GM18867 (cell line): ENCODE data around the gene SLC22A17.
A peak's percentile ranks its signal among the peaks of the same experiment; 100 is the strongest.

Source experiments
- ATAC-seq: cut with Tn5 transposase; IDR thresholded peaks from one replicate; pipeline ENCODE4 v1.9.1; 2021; ENCODE audit warnings: mild to moderate bottlenecking, moderate library complexity; ENCODE audit not compliant: unreplicated experiment

The SLC22A17 gene

DNA sequence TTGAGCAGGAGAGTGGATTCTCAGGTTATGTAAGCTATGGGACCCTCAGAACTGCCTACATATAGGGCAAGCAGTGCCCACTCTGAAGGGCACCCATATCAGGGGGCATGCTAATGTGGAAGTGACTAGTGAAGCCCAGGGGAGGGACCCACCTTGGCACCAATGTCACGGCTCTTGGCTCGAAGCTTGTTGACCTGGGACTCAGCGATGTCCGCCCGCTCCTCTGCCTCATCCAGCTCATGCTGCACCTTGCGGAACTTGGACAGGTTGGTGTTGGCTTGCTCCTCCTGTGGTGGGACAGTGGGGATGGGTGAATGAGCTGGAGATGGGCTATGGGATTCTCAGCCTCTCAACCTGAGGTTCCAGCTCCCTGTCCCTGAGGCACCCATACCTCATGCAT is 29.6 kb upstream of the SLC22A17 start:
- ATAC-seq, result no peak

DNA sequence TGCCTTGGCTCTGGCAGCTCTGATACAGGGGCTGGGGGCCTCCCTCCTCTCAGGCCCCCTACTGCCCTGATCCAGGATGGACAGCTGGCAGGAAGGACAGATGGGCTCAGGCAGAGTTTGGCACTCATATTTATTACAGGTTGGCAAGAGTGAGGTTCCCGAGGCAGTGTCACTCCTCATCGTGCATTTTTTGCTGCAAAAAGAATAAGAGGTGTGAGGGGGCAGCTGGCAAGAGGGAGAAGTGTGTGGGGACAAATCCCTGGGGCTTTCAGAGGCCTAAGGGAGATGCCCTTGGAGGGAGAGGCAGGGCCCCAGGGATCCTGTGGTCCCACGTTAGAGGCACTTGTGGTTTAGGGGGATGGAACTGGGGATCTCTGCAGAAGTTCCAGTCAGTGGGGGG is 29.2 kb upstream of the SLC22A17 start:
- no peak for ATAC-seq

DNA sequence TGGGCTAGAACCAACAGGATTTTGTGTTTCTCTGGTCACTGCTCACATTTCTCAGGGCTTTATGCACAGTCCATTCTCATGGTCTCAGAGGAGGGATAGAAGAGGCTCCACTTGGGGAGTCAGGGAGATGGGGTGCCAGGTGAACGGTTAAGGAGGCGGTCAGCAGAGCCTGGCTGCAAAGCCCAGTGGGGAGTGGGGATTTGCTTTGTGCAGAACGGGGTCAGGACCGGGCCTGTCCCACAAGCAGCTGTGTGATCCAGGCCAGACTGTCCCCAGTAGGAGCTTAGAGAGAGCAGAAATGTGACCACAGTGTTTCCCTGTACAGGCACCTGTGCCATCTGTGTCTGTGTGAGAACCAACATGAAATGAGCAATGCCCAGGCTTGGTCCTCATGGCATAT is 28.3 kb upstream of the SLC22A17 start:
- no peak for ATAC-seq

DNA sequence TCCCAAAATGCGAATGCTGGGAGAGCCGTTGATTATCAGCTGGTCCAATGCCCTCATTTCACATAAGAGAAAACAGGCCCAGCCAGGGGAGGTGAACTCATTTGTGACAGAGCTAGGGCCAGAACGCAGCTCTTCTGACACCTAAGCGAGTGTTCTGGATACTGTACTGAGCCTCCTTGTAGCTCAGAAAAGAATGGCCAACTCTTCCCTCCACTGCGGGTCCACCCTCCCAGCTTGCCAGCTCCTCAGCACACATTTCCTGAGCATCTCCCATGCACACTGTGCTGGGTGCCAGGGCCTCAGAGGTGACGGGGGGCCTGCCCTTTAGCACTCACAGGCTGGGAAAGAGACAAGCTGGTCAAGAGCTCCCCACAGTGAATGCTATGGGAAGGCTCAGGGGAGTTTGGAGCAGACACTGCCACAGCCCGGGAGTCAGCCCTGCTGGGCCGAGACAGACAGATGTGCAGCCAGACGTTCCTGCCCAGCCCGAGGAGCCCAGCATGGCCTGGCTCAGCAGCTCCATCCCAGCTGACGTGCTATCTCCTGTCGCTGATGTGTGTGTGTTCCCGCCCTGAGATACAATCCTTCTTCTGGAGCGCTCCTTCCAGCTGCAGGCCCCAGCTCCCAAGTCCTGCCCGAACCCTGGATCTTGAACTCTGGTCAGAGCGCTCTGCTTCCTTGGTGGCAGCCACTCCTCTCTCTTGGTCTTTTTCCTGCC is 27.7 kb upstream of the SLC22A17 start:
- no peak for ATAC-seq

DNA sequence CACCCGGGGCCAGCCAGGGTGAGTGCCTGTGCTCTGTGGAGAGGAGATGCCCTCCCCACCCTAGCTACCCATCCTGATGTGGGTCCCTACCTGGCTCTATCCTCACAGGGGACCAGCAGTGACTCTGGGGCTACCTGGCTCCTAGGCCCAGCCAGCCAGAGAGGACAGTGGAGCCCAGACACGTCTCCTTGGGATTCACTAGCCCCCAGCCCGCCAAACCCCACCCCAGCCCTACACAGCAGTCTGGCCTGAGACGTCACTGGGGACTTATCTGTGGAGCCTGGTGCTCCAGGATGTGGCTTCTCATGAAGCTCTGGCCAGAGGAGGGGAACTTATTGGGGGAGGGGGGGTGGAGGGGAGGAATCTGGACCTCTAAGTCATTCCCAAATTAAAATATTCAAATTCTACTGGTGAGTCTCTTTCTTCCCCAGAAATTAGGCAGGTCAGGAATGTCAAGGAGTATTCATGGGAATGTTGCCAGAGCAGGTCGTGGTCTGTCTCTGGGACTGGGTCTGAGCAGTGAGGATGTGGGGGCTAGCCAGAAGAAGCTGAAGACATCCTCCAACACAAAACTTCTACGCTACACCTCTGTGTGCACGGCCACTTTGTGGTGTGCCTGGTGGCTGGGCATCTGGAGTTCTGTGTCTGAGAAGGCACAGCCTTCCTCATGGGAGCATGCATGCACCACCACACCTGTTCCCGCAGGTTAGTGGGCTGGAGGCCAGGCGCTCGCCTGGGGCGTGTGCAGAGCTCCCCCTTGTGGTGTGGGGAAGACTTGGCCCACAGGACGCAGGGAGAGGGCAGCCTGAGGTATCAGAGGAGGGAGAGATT is 26.9 kb upstream of the SLC22A17 start:
- ATAC-seq, result peak; percentile 55

DNA sequence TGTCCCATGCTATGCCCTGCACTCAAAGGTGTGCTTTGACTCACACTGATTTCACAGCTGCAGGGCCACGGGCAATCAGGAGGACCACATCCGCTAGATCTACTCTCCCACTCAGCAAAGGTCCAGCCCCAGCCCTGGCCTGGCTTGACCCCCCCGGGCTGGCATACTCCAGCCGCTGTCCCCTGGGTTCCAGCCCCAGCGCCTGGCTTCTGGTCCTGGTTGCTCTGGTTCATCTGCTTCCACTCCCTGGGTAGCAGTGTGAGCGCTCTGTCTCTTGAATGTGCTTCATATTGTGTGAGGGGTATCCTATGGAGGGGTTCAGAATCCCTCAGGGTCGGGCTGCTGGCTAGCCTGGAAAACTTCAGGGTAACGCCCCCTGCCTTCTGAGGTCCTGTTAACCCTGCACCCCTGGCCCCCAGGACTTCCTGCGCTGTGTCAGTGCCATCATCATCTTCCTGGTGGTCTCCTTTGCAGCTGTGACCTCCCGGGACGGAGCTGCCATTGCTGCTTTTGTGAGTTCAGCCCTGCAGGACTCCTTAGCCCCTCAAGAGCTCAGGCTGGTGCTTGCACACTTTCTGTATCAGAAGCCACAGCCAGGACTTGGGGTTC is 26.0 kb upstream of the SLC22A17 start:
- no peak for ATAC-seq

DNA sequence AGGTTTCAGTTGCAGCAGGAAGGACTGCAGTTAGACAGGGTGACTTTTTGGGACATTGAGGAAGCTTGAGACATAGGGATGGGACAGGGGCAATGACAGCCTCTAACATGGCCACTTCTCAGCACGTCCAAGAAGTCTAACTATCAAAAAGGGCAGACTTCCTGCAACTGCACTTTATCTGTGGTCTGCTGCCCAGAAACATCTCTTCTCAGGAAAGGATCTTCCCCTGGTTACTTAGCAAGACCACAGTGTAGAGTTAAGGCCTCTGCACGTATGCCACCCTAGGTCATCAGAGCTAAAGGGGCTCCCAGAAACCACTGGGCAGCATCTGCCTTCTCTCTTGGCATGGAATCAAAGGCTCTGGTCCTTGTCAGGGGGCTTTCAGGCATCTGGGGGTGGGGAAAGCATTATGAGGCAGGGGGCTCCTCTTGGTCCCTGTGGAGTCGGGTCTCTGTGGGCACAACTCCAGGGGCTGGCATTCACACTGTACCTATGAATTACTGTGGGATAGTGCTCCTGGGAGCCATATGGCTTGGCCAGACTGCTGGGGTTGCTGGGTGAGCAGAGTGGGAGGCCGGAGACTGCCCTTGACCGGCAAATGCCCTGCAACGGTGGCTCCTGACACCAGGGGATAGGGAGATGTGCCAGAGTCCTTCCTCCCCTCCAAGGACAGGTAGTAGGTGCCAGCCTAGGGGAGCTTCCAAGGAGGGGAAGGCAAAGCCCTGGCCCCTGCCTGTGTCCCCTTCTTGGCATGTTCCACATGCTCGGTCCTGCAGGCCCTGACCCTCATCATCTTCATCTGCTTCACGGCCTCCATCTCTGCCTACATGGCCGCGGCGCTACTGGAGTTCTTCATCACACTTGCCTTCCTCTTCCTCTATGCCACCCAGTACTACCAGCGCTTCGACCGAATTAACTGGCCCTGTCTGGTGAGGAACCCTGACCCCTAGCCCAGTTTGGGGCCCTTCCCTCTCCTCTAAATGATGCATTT is 25.2 kb upstream of the SLC22A17 start:
- ATAC-seq, result no peak

DNA sequence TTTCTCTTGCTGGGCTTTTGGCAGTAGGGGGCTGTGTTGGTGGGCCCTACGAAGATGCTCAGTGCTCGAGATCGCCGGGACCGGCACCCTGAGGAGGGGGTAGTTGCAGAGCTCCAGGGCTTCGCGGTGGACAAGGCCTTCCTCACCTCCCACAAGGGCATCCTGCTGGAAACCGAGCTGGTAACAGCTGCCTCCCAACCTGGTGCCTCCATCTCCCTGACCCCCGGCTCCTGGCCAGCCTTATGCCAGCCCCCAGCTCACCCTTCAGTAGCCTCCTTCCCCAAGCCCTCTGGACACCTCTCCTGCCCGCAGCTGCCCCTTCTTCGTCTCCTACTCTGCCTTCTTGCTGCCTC is 24.5 kb upstream of the SLC22A17 start:
- ATAC-seq, result no peak

DNA sequence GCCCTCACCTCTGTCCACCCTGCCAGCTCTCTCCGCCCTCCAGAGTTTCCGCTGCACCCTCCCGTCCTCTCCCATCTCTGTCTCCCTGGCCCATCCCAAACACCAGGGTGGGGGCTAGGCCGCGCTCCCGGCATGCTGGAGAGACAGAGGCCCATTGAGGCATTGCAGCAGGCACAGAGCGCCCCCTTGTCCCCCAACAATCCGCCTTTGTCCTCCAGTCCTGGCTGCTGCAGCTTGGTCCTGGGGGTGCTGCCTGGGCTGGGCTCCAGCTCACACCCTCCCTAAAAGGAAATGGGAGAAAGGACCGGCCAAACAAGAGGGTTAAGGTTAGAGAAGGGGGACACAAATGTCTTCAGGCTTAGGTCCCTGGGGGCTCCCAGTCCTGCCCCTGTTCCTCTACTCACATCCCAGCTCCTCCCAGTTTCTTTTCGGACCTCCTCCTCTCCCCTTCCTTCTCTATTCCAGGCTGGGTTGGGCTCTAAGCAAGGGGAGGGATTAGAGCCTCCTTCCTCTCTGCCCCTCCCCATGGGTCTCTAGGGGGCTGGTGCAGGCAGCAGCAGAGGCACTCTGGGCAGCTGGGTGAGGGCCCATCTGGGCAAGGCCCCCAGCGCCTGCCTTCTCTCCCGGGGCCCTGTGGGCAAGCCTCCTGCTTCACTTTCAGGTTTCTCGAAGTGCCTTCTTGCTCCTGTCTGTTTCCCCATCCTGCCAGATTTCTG is 24.0 kb upstream of the SLC22A17 start, which contains the start of gene CMTM5:
CMTM5 (plus strand) TSS at position 565 of the 716 bp plus-strand sequence. CDS start 206 bp downstream, outside the sequence.
- no peak for ATAC-seq

DNA sequence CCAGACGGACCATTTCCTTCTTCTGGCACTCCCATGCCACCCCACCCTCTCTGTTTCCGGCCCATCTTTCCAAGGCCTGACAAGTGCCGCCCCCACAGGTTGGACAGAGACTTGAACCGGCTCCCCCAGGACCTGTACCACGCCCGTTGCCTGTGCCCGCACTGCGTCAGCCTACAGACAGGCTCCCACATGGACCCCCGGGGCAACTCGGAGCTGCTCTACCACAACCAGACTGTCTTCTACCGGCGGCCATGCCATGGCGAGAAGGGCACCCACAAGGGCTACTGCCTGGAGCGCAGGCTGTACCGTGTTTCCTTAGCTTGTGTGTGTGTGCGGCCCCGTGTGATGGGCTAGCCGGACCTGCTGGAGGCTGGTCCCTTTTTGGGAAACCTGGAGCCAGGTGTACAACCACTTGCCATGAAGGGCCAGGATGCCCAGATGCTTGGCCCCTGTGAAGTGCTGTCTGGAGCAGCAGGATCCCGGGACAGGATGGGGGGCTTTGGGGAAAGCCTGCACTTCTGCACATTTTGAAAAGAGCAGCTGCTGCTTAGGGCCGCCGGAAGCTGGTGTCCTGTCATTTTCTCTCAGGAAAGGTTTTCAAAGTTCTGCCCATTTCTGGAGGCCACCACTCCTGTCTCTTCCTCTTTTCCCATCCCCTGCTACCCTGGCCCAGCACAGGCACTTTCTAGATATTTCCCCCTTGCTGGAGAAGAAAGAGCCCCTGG is 23.0 kb upstream of the SLC22A17 start:
- ATAC-seq, result no peak

DNA sequence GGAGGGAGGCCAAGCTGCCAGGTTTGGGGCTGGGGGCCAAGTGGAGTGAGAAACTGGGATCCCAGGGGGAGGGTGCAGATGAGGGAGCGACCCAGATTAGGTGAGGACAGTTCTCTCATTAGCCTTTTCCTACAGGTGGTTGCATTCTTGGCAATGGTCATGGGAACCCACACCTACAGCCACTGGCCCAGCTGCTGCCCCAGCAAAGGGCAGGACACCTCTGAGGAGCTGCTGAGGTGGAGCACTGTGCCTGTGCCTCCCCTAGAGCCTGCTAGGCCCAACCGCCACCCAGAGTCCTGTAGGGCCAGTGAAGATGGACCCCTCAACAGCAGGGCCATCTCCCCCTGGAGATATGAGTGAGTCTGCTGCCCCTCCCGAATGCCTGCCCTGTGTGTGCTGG is 20.4 kb upstream of the SLC22A17 start:
- ATAC-seq, result no peak

DNA sequence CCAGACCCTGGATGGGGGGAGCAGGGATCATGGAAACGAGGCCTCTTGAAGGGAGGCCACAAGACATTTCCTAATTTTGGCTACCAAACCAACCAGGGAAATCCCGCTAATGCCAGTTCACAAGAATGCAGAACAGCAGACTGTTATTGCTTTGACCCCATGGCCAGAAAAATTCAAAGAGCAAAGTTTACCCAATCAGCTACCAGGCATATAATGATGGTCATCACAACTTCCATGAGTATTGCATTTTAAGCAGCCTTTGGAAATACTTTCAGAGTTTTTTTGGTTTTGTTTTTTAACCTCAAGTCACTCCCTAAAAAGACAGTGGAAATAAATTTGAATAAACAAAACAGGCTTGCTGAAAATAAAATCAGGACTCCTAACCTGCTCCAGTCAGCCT is 19.8 kb upstream of the SLC22A17 start, which contains the start of gene IL25:
IL25 (plus strand) TSS at position 301 of the 400 bp plus-strand sequence.
- no peak for ATAC-seq

DNA sequence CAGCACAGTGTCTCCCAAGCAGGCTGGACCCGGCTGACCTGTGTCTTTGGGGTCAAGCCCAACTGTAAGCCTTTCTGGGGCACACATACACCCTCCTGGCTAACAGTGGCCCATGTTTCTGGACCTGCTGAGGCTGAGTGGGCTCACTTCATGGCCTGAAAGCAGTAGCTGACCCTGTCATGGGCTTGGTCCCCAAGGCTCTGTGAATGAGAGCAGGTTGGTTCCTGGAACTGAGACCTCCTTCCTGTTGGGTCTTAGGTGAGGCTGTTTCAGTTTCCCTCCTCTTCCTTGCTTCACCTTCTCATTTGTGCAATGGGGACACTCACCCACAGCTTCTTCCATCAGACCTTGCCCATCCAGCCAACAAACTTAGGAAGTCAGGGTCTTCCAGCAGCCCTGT is 19.2 kb upstream of the SLC22A17 start:
- no peak for ATAC-seq

DNA sequence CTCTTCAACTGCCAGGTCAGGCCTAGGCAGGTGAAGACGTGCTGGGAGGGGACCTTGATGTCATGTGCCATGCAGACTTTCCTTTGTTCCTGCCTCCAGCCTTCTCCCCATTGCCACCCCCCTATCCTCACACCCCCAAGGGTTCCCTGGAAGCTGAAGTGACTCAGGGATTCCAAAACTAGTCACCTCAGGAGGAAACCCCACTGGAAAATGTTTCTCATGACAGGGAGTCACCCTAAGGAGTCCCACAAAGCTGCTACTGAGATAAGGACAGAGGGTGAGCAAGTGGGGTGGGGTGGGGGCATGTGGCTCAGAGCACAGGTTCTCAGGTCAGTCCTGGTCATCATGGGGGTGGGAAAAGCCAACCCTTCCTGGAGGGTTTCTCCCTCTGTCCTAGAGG is 17.5 kb upstream of the SLC22A17 start:
- no peak for ATAC-seq

DNA sequence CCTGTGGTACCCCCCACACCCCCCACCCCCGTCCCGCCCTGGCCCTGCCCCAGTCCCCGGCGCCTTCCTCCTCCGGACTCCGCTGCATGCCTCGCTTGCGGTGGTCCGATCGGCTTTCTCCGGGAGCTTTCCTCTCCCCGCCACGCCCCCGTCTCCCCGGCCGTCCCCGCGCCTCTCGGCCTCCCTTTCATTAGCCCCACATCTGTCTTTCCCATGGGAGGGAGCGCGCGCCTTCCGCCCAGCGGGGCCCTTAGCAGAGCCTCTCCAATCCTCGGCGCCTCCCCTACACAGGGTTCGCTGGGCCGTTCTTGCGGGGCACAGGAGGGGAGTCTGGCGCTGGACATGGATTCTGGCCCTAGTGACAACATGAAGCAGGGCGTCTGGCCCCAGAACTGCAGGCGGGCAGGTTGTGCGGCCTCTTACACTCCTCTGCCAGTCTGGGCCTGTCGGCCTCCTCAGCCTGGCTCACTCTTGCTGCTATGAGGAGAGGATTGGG is 13.8 kb upstream of the SLC22A17 start:
- ATAC-seq, result no peak

DNA sequence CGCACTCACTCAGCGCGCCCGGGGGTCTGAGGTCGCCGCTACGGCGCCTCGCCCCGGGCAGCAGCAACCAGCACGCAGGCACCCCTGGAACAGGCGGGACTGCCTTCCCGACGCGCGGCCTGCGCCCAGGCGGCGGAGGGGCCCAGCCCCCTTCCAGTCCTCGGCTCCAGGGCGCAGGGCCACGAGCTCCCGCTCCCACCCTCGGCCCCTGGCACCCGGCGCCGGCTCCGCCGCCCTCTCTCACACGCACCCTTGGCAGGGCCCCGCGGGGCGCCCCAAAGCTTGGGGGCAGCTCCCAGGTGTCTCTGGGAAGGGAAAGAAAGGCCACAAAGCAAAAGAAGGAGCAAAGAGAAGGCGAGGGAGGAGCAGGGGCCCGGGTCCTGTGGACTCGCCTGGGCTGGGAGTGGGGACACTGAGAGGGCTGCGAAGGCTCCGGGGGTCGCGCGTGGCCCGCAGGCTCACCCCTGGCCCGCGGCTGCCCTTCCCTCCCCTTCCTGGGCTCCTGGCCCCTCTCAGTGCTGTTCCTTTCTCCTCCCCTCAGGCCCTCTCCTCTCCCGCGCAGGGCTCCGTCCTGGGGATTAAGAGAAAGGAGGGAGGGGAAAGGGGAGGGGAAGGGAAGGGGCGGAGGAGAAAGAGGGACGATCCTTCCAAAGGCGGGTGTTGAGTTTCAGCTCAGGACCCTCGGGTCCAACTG is 13.2 kb upstream of the SLC22A17 start:
- no peak for ATAC-seq

DNA sequence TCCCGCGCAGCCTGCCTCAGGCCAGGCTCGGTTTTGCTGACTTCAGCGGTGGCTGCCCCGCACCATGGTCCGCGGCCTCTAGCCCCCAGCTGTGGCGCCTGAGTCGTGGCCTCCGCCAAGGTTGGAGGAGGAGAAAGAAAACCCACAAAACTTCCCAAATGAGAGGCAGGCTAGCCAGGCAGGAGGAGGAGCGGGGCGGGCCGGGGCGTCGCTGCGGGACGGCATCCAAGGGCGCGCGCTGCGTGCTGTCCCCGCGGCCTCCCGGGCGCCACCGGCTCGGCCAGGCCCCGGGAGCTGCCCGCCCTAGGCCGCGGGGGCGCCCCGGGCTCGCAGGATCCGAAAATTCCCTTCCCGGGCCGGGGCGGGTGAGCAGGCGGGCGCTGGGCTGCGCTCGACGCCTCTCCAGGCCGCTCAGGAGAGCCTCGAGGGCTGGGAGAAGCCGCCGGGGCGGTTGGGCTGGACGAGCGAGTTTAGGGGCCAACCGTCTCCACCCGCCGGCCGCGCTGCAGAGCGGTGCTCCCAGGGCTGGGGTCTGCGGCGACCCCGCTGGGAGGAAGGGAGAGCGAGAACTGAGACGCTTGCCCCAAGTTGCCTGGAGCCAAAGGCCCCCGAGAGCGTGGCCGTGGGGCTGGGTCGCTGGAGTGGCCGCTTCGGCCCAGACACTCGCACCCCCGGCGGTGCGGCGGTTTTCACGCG is 12.5 kb upstream of the SLC22A17 start, which contains the start of gene EFS:
EFS (minus strand) TSS at position 137 of the 696 bp plus-strand sequence. CDS start 147 bp downstream, outside the sequence.
- ATAC-seq, result no peak
